HG03139 (cell line): Measurements from ENCODE around the gene SHMT2.
A peak's percentile ranks its signal among the peaks of the same experiment; 100 is the strongest.
"Not testable (repeated sequence)": the region's sequence is repeated elsewhere in the genome, so short reads cannot be mapped to it uniquely, and the experiment has no call there.

ENCODE experiments used
- ATAC-seq: cut with Tn5 transposase; IDR thresholded peaks from one replicate; pipeline ENCODE4 v1.9.1; 2021; ENCODE audit not compliant: unreplicated experiment

SHMT2 gene

DNA sequence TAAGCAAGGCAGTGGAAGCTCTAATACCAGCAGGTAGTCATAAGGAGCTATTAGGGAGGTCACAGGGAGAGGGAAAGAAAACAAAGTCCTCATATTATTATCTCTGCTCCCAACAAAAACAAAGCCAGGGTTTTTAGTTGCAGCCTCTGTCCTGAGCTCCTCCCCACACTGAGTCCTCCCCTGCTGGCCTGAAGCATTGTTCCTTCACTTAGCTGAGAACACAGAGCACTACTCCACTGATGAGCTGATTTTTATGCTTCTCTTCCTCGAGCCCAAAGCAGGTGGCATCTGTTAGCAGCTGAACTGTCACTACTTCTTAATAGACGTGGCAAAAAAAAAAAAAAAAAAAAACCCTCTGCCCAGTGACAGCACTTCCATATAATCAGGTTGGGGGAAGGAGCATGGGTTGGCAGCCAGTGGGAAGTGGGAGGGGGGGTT lies 31.9 kb downstream of the SHMT2 start:
- no peak for ATAC-seq

DNA sequence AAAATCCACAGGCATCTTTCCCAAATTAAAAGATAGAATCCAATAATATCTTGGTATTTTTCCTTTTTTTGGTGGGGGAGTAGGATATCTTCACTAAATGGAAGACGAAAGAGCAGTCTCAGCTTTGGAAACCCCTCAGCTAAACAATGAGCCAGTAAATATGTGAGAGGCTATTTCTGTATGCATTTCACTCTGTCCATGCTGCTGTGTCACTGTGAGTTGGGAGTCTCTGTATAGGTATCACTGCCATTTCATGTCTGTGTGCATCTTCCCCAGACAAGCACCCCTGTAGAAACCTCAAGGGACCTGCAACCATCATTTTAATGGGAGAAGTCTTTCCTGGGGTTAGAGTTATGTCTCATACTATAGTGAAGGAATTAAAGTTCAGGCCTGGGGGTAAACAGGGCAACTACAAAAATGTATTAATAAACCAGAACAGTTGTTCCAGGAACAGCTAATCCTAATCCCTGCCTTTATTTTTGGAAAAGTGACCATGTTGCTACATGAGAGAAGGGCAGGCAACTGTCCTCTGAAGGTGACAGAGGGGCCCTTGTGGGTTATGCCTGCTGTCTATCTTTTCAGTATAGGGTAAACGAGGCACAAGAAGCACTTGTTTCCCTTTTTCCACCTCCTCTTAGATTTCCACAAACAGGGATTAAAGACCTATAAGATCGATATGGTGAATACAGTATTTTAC lies 32.8 kb downstream of the SHMT2 start:
- no peak for ATAC-seq

DNA sequence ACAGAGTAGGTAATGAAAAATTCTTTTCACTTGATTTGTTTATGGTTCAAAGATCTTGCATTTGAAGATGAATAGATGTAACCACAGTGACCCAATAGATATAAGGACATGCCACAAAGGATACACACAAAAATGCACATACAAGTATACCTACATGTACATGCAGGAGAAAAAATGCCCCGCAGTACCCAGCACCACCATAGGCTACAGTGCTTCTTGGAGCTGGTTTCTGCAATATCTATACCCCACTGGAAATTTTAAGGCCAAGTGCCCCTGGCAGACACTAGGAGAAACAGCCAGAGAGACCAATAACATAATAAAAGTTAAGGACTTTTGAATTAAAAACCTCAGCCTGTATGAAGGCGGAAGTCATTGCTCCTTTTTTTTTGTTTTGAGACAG lies 33.6 kb downstream of the SHMT2 start:
- no peak for ATAC-seq

DNA sequence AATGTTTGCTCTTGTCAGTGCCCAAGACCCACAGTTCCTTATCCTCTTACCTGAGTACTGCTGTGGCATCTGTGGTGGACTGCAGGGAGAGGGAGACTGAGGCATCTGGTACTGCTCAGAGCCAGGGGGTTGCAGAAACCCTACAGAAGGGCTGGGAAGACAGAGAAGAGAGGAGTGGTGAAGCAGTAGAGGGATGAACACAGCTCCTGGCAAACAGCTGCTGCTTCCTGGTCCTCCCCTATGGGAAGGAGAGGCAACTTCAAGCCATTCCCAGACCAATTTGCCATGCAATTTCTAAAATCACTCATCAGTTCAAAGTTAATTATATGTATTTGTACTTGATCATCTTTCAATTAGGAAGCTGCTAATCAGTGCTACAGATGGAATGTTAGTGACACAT lies 37.2 kb downstream of the SHMT2 start:
- no peak for ATAC-seq

DNA sequence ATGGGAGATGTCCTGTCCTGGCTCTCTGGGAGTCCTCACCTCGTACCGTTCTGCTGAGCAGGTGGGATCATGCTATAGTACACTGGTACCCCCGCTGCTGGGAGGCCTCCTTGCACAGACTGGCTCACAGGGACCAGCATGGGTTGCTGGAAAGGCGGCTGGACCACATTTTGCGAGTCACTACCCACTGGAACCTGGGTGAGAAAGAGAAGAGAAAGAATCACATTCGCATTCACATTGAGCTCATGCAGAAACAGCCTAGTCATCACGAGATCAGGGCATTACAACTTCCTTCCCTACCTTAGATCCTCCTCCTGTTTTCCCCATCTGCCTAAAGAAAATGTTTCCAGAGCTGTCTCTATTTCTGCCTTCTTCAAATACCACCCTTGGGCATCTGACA lies 38.8 kb downstream of the SHMT2 start:
- no peak for ATAC-seq

DNA sequence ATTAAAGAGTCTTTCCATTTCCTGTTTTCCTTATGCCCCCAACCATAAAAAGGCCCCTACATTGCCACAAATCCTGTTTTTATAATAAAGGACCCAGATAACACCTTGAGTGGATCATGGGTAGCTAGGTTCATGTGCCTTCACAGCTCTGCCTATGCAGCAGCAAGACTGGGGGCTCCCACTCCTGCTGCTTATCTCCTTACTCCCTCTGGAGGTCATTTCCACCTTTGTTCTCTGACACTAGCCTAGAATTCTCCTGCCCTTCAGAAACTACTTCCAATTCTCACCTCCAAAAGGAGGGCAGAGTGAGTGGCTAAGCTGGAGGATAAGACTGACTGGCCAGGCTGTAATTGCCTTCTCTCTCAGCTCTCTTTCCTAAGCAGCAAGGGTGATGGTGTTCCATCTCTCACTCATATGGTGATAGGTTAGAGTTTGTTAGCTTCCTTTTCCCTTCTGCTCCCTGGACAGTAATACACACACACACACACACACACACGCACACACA lies 41.5 kb downstream of the SHMT2 start:
- ATAC-seq = no peak

GRCh38 chr12:57272337-57273151 lies 43.0 kb downstream of the SHMT2 start:
- ATAC-seq = no peak

- no peak for ATAC-seq
Measured at GRCh38 chr12:57273516-57273915, 44.0 kb downstream of the SHMT2 start.

DNA sequence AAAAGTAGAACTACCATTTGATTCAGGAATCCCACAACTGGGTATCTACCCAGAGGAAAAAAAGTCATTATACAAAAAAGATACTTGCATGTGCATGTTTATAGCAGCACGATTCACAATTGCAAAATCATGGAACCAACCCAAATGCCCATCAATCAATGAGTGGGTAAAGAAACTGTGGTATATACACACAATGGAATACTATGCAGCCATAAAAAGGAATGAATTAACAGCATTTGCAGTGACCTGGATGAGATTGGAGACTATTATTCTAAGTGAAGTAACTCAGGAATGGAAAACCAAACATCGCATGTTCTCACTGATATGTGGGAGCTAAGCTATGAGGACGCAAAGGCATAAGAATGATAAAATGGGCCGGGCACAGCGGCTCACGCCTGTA lies 46.7 kb downstream of the SHMT2 start:
- not testable (repeated sequence) for ATAC-seq

DNA sequence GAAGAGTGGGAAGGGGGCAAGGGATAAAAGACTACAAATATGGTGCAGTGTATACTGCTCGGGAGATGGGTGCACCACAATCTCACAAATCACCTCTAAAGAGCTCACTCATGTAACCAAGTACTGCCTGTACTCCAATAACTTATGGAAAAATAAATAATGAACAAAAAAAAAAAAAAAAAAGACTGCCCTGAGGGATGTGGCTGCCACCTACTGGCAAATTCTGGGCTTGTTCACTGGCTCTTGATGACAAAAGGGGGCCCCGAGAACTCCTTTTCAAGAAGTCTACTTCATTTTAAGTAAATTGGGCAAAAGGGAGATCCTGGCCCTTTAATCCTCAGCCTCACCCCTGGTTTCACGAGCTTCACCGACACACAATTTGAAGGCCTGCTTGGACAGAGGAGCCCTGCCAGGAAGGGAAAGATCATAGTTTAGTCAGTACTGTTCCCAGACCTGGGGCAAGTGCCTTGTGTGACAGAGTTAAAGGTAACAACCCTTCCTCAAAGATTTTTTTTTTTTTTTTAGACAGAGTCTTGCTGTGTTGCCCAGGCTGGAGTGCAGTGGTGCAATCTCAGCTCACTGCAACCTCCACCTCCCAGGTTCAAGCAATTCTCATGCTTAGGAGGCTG lies 47.5 kb downstream of the SHMT2 start:
- no peak for ATAC-seq

DNA sequence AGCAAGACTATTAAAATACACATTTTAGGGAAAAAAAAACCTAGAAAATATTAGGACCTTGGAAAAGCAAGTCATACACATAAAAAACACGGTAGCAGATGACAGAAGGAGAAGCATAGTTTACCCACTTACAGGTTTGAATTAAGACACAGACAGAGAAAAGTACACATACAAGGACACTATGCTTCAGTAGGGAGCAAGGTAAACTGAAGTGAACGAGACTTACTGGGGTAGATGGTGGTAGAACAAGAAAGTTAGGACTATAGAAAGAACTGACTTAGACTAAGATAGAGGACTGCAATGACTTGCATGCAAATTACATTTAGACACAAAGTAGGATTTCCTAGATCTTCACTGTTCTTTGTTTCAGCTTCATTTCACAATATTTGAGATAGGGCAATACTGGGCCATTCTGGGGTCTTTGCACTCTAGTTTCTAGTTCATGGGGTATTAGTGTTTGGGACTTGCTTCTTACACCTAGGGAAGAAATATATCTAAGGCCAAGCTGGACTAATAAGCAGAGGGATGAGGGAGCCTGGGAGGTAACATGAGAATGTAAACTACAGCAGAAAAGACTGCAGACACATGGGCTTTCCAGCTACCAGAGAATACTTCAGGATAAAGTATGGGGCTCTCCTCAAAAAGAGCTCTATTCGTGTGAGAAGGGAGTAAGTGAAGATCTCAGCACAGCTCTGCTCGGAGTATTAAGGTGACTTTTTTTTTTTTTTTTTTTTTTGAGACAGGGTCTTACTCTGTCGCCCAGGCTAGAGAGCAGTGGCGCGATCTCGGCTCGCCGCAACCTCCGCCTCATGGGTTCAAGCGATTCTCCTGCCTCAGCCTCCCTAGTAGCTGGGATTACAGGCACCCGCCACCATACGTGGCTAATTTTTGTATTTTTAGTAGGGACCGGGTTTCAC lies 49.2 kb downstream of the SHMT2 start:
- no peak for ATAC-seq

DNA sequence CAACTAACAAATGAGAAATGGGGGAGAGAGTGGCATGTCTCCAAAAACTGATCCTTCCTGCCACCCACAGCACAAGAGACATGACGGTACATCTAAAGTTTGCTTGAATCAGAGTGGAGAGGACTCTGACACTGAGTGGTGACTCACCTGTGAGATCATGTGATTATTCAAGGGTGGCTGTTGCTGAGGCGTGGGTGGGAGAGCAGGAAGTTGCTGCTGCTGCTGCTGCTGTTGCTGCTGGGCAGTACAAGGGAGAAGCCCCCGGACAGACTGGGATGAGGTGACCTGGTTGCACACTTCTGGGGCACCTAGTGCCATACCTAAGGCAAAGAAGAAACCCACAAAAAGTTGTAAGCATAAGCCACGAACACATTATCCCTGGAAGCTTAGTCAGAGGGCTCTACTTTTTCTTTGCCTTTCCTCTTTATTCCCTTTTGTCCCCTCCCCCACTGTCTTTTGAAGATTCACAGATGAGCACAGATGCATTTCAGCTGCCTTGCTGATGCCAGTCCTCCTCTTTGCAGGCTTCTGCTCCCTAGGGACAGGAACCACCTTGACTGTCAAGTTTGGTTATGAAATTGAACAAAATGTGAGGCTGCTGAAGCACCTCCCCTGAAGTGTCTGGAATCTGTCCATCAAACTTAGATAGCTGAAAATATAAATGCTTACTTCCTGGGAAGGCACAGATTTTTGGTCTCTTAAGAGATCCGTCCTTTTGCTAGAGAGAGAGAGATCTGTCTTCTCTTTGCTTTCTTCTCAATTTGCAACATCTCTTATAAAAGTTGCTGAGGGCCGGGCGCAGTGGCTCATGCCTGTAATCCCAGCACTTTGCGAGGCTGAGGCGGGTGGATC lies 50.9 kb downstream of the SHMT2 start:
- peak; percentile 92 for ATAC-seq

DNA sequence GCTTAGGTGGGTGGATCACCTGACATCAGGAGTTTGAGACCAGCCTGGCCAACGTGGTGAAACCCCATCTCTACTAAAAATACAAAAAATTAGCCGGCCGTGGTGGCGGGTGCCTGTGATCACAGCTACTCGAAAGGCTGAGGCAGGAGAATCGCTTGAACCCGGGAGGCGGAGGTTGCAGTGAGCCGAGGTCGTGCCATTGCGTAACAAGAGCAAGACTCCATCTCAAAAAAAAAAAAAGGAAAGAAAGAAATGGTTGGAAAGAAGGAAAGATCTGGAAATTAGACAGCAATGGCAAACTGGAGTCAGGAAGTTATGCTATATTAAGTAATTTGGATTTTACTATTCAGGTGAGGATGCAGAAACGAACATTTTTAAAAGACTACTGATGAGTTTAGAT lies 52.6 kb downstream of the SHMT2 start:
- not testable (repeated sequence) for ATAC-seq
